GM23248 (cell line): ENCODE measurements around the gene SLC7A10. TPM values are rescaled to one million over a fixed set of nuclear protein-coding genes. Genes with fewer than 3 reads are reported as not detected.
"Not testable (repeated sequence)": the region's sequence is repeated elsewhere in the genome, so short reads cannot be mapped to it uniquely, and the experiment has no call there.

Experiments
- DNase-seq: peaks from one replicate; pipeline ENCODE4 v3.0.0-alpha.2; 2015
- H2AFZ ChIP-seq: fragments of 200-600 bp; sonication (generic); 2 replicates; pipeline ENCODE4 v1.6.1; 2016; ENCODE audit warnings: antibody characterized with exemption
- H3F3A ChIP-seq: fragments of 200-600 bp; sonication (generic); 2 replicates; pipeline ENCODE4 v1.6.1; 2016; ENCODE audit warnings: mild to moderate bottlenecking, antibody characterized with exemption, mixed run types; ENCODE audit not compliant: insufficient read depth
- H3K27ac ChIP-seq: fragments of 200-600 bp; sonication (generic); 2 replicates; pipeline ENCODE4 v1.5.1; 2016; ENCODE audit warnings: mild to moderate bottlenecking
- H3K27me3 ChIP-seq: fragments of 200-600 bp; sonication (generic); replicated peaks from 2 replicates; pipeline ENCODE4 v1.6.1; 2016; ENCODE audit warnings: mild to moderate bottlenecking; ENCODE audit not compliant: insufficient read depth
- H3K36me3 ChIP-seq: fragments of 200-600 bp; sonication (generic); 2 replicates; pipeline ENCODE4 v1.6.1; 2016; ENCODE audit warnings: low read depth, mild to moderate bottlenecking
- H3K4me1 ChIP-seq: fragments of 200-600 bp; sonication (generic); 2 replicates; pipeline ENCODE4 v1.6.1; 2016; ENCODE audit warnings: mild to moderate bottlenecking; ENCODE audit not compliant: insufficient read depth
- H3K4me2 ChIP-seq: fragments of 200-600 bp; sonication (generic); one replicate; pipeline ENCODE4 v1.6.1; 2016; ENCODE audit warnings: mild to moderate bottlenecking; ENCODE audit not compliant: unreplicated experiment
- H3K4me3 ChIP-seq: fragments of 200-600 bp; sonication (generic); 2 replicates; pipeline ENCODE4 v1.5.1; 2016; ENCODE audit warnings: mild to moderate bottlenecking
- H3K79me2 ChIP-seq: fragments of 200-600 bp; sonication (generic); 2 replicates; pipeline ENCODE4 v1.6.1; 2016; ENCODE audit warnings: mild to moderate bottlenecking; ENCODE audit not compliant: insufficient read depth
- H3K9ac ChIP-seq: fragments of 200-600 bp; sonication (generic); 2 replicates; pipeline ENCODE4 v1.6.1; 2016; ENCODE audit warnings: mild to moderate bottlenecking
- H3K9me2 ChIP-seq: fragments of 200-600 bp; sonication (generic); 2 replicates; pipeline ENCODE4 v1.6.1; 2016; ENCODE audit warnings: mixed run types, mild to moderate bottlenecking, moderate library complexity; ENCODE audit not compliant: insufficient read depth
- H3K9me3 ChIP-seq: fragments of 200-600 bp; sonication (generic); one replicate; pipeline ENCODE4 v1.6.1; 2017; ENCODE audit warnings: low read depth
- H4K20me1 ChIP-seq: fragments of 200-600 bp; sonication (generic); 2 replicates; pipeline ENCODE4 v1.6.0; 2016; ENCODE audit not compliant: insufficient read depth
- EZH2 ChIP-seq: fragments of 200-600 bp; sonication (generic); IDR thresholded peaks from 2 replicates; pipeline ENCODE4 v1.6.1; 2018; ENCODE audit warnings: antibody characterized with exemption, mild to moderate bottlenecking; ENCODE audit not compliant: insufficient read depth, poor library complexity, severe bottlenecking
- EZH2phosphoT487 ChIP-seq: fragments of 200-600 bp; sonication (generic); IDR thresholded peaks from 2 replicates; pipeline ENCODE4 v1.6.1; 2018; ENCODE audit warnings: antibody characterized with exemption, moderate library complexity, mild to moderate bottlenecking, low read depth; ENCODE audit not compliant: insufficient read depth
- WGBS, 2 experiments: methylation state at CpG; one replicate each; pipeline ENCODE4 v1.1.6; 2015 to 2017; ENCODE audit warnings: low lambda C conversion rate in 2 of 2, low coverage in 1 of 2; ENCODE audit errors: missing lambda C conversion rate in 2 of 2; 5-methylcytosine and 5-hydroxymethylcytosine counted together
- in situ Hi-C: fragments of 300-500 bp; cut with MboI; formaldehyde crosslinking; loops from 2 replicates; pipeline ENCODE4 v1.15.0; 2020
- polyA plus RNA-seq: library from polyadenylated mRNA; unstranded; fragments of >200 nt; fragmentation: Nextera tagmentation; extraction: Ambion mirVana; gene quantifications from 2 replicates; pipeline ENCODE4 v1.2.1, GENCODE V29; 2016
- total RNA-seq: library from RNA; depleted of rRNA; stranded (reverse); fragments of >200 nt; shearing (Covaris generic); gene quantifications from 2 replicates; pipeline ENCODE4 v1.2.3, GENCODE V29; 2014

SLC7A10 gene
- total and polyA plus RNA-seq, 2 experiments from 2014 or later, result not detected

- no peak overlapping the region for H3K4me2 ChIP-seq
- no peak overlapping the region for H3K4me3 ChIP-seq
- no peaks in the 10 kb centered on the region for H3K9me3 ChIP-seq
- no peaks in the 10 kb centered on the region for H3F3A ChIP-seq
- TF ChIP-seq EZH2phosphoT487 (no peak), EZH2 (no peak)
- in situ Hi-C loops, result no loop called here
- H3K27me3 ChIP-seq, result no peaks in the 10 kb centered on the region
- no peaks in the 10 kb centered on the region for H3K9me2 ChIP-seq
- no peak overlapping the region for H2AFZ ChIP-seq
- H4K20me1 ChIP-seq, result no peaks in the 10 kb centered on the region
- H3K9ac ChIP-seq, result no peak overlapping the region
- no peaks in the 10 kb centered on the region for H3K36me3 ChIP-seq
- H3K27ac ChIP-seq, result no peak overlapping the region
- H3K4me1 ChIP-seq, result no peaks in the 10 kb centered on the region
- 54 to 55% methylated on average over 17 of the region's 17 CpGs for WGBS, 2 experiments
- no peak for DNase-seq
- H3K79me2 ChIP-seq, result no peaks in the 10 kb centered on the region
These were observed 13.7 kb downstream of the SLC7A10 start for GRCh38 chr19:33211794-33212435.

- Histone ChIP-seq H3K4me1 (no peaks in the 10 kb centered on the region), H3K9ac (no peak overlapping the region), H2AFZ (no peak overlapping the region), H3F3A (no peaks in the 10 kb centered on the region), H3K79me2 (no peaks in the 10 kb centered on the region), H3K36me3 (no peaks in the 10 kb centered on the region), H4K20me1 (no peaks in the 10 kb centered on the region), H3K9me3 (no peaks in the 10 kb centered on the region), H3K4me3 (no peak overlapping the region), H3K27me3 (no peaks in the 10 kb centered on the region), H3K9me2 (no peaks in the 10 kb centered on the region), H3K27ac (no peak overlapping the region), H3K4me2 (no peak overlapping the region)
- TF ChIP-seq EZH2, result no peak
- no peak for TF ChIP-seq EZH2phosphoT487
- no peak for DNase-seq
- in situ Hi-C loops, result no loop called here
- 90 to 93% methylated on average over 9 to 22 of the region's 22 CpGs for WGBS, 2 experiments
These were observed 15.2 kb downstream of the SLC7A10 start for GRCh38 chr19:33210266-33210940.

GRCh38 chr19:33209850-33210230 is 15.8 kb downstream of the SLC7A10 start:
- H3K4me2 ChIP-seq, H3K36me3 ChIP-seq, in situ Hi-C loops, H3K9me3 ChIP-seq, H4K20me1 ChIP-seq, DNase-seq, H3K27ac ChIP-seq, H3K4me3 ChIP-seq, H3K4me1 ChIP-seq, H3K79me2 ChIP-seq, H3K9ac ChIP-seq, H3K27me3 ChIP-seq, H3F3A ChIP-seq, H3K9me2 ChIP-seq, H2AFZ ChIP-seq: not testable (repeated sequence)
- 87 to 89% methylated on average over 7 of the region's 7 CpGs for WGBS, 2 experiments

GRCh38 chr19:33208904-33209849 is 16.5 kb downstream of the SLC7A10 start:
- no peaks in the 10 kb centered on the region for H3K4me1 ChIP-seq
- no peaks in the 10 kb centered on the region for H3K9me2 ChIP-seq
- H3K27ac ChIP-seq, result no peak overlapping the region
- no peaks in the 10 kb centered on the region for H3K27me3 ChIP-seq
- no peak overlapping the region for H3K9ac ChIP-seq
- H2AFZ ChIP-seq, result no peak overlapping the region
- no peaks in the 10 kb centered on the region for H3K79me2 ChIP-seq
- H3K36me3 ChIP-seq, result no peaks in the 10 kb centered on the region
- 90 to 93% methylated on average over 18 to 23 of the region's 24 CpGs for WGBS, 2 experiments
- H3K4me2 ChIP-seq, result no peak overlapping the region
- in situ Hi-C loops, result no loop called here
- no peak overlapping the region for H3K4me3 ChIP-seq
- H4K20me1 ChIP-seq, result no peaks in the 10 kb centered on the region
- TF ChIP-seq EZH2phosphoT487 (no peak), EZH2 (no peak)
- no peaks in the 10 kb centered on the region for H3K9me3 ChIP-seq
- H3F3A ChIP-seq, result no peaks in the 10 kb centered on the region
- DNase-seq, result no peak
